ENCODE measurements around the gene TM7SF2. TPM values are rescaled to one million over a fixed set of nuclear protein-coding genes. Genes with fewer than 3 reads are reported as not detected.

The TM7SF2 gene
- total RNA-seq, 6 experiments from 2014 or later: 3.8 to 6.4 (median 4.9) TPM

DNA sequence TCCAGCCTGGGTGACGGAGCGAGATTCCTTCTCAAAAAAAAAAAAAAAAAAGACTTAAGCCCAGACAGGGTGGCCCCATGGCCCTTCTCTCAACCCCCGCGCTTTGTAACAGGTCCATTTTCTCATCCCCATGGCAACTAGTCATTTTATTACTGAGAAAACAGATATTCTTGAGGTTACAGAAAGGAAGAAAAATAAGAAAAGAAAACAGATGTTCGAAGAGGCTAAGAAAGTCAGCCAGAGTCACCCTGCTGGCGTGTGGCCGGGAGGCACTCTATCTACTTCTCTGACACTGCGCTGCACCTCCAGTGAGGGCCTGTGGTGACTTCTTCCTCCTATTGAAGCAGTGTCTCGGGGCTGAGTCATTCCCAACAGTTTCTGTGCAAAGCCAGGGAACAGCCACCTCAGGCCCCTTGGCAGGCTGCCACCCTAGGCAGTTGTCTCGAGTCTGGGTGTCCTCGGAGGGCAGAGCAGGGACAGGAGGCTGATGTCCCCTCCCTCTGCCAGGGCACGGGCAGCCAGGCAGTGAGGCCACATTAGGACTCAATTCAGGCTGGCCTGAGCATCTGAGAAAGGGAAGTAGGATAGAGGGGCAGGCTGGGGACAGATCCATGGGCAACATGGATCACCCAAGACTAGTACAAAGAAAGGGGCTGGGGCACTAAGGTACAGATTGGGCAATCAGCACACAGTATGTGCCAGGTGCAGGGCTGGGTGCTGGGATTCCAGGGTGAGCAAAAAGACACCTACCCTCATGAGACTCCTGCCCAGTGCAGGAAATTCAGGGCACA lies 39.0 kb downstream of the TM7SF2 start:
- TF ChIP-seq, protein P1, sequence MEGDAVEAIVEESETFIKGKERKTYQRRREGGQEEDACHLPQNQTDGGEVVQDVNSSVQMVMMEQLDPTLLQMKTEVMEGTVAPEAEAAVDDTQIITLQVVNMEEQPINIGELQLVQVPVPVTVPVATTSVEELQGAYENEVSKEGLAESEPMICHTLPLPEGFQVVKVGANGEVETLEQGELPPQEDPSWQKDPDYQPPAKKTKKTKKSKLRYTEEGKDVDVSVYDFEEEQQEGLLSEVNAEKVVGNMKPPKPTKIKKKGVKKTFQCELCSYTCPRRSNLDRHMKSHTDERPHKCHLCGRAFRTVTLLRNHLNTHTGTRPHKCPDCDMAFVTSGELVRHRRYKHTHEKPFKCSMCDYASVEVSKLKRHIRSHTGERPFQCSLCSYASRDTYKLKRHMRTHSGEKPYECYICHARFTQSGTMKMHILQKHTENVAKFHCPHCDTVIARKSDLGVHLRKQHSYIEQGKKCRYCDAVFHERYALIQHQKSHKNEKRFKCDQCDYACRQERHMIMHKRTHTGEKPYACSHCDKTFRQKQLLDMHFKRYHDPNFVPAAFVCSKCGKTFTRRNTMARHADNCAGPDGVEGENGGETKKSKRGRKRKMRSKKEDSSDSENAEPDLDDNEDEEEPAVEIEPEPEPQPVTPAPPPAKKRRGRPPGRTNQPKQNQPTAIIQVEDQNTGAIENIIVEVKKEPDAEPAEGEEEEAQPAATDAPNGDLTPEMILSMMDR (IDR thresholded peaks at IDR 0.05): no peak
- Mint-ChIP-seq H3K4me1 (ENCODE audit: low read depth) (peaks cover 36% of the 10 kb centered on the region), H3K36me3 (ENCODE audit: low read depth) (no peaks in the 10 kb centered on the region), H3K4me3 (peak overlapping the region; percentile 78), H3K9me3 (no peaks in the 10 kb centered on the region), H3K27ac (peak overlapping the region; percentile 85), H3K27me3 (ENCODE audit: insufficient read depth) (peaks cover 15% of the 10 kb centered on the region)
- peak; percentile 95 for DNase-seq

DNA sequence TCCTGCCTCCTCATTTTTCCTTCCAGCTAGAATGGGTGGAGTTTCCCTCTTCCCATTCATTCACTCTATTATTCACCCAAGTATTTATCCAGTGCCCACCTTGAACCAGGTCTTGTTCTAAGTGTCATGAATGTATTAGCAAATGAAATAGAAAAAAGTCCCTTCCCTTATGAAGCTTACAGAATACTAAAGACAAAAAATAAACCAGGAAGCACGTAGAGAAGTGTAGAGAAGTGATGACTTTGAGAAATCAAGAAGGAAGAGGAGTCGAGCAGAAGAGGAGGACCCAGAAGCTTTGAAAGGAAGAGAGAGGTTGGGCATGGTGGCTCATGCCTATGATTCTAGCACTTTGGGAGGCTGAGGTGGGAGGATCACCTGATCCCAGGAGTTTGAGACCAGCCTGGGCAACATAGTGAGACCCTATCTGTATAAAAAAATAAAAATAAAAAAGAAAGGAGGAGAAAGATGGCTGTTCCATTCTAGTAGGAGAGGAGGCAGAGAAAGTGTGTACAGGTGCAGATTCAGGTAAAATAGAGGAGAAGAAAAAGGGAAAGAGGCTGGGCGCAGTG lies 39.7 kb downstream of the TM7SF2 start:
- no peaks in the 10 kb centered on the region for H3K9me3 Mint-ChIP-seq
- no peak overlapping the region for H3K4me3 Mint-ChIP-seq
- H3K27me3 Mint-ChIP-seq (ENCODE audit: insufficient read depth): peaks cover 8% of the 10 kb centered on the region
- DNase-seq: no peak
- H3K4me1 Mint-ChIP-seq (ENCODE audit: low read depth): peaks cover 36% of the 10 kb centered on the region
- TF ChIP-seq, protein P1 (IDR thresholded peaks at IDR 0.05): no peak
- H3K36me3 Mint-ChIP-seq (ENCODE audit: low read depth): no peaks in the 10 kb centered on the region
- no peak overlapping the region for H3K27ac Mint-ChIP-seq

DNA sequence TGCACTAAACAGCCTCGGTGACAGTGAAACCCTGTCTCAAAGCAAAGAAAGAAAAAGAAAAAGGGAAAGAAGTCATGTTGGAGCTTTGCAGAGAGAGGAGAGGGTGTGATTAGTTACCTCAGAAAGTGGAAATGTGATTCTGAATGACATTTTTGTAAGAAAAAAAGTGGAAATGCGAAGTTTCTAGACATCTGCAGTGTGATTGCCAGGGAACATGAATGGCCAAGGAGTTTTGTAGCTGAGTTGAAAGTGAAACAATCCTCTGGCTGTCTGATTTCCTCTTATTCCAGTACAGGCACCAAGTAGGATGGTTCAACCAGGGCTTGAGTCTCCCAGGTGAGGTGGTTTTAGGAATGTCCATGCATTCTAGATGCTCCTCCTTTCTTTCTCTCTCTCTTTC lies 40.5 kb downstream of the TM7SF2 start:
- no peaks in the 10 kb centered on the region for H3K36me3 Mint-ChIP-seq (ENCODE audit: low read depth)
- H3K9me3 Mint-ChIP-seq: no peaks in the 10 kb centered on the region
- TF ChIP-seq, protein P1 (IDR thresholded peaks at IDR 0.05): no peak
- H3K4me3 Mint-ChIP-seq: peak overlapping the region; percentile 5; the same call in 1 of the 2 replicates
- peaks cover 36% of the 10 kb centered on the region for H3K4me1 Mint-ChIP-seq (ENCODE audit: low read depth)
- DNase-seq: no peak
- no peak overlapping the region for H3K27ac Mint-ChIP-seq
- H3K27me3 Mint-ChIP-seq (ENCODE audit: insufficient read depth): peaks cover 5% of the 10 kb centered on the region

DNA sequence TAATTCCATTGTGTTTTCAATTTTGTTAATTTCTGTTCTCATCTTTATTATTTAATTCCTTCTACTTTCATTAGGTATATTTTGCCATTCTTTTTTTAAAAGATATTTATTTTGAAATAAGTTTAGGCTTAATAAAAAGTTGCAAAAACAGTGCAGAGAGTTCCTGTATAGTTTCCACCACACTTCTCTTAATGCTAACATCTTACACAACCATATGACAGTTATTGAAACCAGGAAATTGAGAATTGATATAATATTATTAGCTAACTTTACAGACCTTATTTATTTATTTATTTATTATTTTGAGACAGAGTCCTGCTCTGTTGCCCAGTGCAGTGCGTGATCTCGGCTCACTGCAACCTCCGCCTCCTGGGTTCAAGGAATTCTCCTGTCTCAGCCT lies 44.6 kb downstream of the TM7SF2 start:
- H3K4me1 Mint-ChIP-seq (ENCODE audit: low read depth): peaks cover 18% of the 10 kb centered on the region
- DNase-seq: no peak
- no peak overlapping the region for H3K4me3 Mint-ChIP-seq
- no peaks in the 10 kb centered on the region for H3K36me3 Mint-ChIP-seq (ENCODE audit: low read depth)
- TF ChIP-seq, protein P1 (IDR thresholded peaks at IDR 0.05): no peak
- H3K27me3 Mint-ChIP-seq (ENCODE audit: insufficient read depth): peaks cover 9% of the 10 kb centered on the region
- no peaks in the 10 kb centered on the region for H3K9me3 Mint-ChIP-seq
- H3K27ac Mint-ChIP-seq: no peak overlapping the region

DNA sequence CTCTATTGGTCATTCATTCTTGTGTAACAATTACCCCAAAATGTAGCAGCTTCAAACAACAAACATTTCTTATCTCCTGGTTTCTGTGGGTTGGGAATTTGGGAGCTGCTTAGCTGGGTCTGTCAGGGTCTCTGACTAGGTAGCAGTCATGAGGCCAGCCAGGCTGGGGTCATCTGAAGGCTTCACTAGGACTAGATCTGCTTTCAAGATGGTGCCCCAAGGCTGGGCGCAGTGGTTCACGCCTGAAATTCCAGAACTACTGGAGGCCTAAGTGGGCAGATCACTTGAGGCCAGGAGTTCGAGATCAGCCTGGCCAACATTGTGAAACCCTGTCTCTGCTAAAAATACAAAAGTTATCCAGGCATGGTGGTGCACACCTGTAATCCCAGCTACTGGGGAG lies 45.3 kb downstream of the TM7SF2 start:
- TF ChIP-seq, protein P1 (IDR thresholded peaks at IDR 0.05): no peak
- DNase-seq: no peak
- Mint-ChIP-seq H3K9me3 (no peaks in the 10 kb centered on the region), H3K36me3 (ENCODE audit: low read depth) (no peaks in the 10 kb centered on the region), H3K27me3 (ENCODE audit: insufficient read depth) (peaks cover 6% of the 10 kb centered on the region), H3K4me1 (ENCODE audit: low read depth) (peaks cover 14% of the 10 kb centered on the region), H3K27ac (no peak overlapping the region), H3K4me3 (no peak overlapping the region)

All from HFFc6 (cell line).